Measurements from ENCODE around the gene SH3GL3.

DNA sequence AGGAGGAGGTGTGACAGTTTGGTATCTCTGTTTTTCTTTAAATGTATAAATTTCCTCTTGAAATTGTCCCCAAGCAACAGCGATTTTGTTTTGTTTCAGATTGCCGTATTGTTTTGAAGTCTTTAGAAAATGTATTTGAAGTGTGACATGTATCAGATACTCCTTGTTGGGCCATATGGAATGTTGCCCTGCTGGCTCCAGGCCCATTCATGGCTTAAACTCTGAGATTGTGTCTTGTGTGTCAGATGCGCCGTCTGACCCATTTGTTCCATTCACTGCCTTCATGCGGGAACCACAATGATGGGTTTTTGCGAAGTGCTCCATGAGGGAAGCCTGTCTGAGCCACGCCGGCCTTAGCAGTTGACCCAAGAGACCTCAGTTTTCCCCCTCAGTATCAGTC is 131.6 kb downstream of the SH3GL3 start:
- TF ChIP-seq, protein P1, sequence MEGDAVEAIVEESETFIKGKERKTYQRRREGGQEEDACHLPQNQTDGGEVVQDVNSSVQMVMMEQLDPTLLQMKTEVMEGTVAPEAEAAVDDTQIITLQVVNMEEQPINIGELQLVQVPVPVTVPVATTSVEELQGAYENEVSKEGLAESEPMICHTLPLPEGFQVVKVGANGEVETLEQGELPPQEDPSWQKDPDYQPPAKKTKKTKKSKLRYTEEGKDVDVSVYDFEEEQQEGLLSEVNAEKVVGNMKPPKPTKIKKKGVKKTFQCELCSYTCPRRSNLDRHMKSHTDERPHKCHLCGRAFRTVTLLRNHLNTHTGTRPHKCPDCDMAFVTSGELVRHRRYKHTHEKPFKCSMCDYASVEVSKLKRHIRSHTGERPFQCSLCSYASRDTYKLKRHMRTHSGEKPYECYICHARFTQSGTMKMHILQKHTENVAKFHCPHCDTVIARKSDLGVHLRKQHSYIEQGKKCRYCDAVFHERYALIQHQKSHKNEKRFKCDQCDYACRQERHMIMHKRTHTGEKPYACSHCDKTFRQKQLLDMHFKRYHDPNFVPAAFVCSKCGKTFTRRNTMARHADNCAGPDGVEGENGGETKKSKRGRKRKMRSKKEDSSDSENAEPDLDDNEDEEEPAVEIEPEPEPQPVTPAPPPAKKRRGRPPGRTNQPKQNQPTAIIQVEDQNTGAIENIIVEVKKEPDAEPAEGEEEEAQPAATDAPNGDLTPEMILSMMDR (conservative IDR thresholded peaks at IDR 0.05 in 1 of 2, IDR thresholded peaks at IDR 0.05 in 1 of 2; ENCODE audit: extremely low read depth in 1 of 2, insufficient read depth in 1 of 2, low read depth in 1 of 2, low read length in 2 of 2), result no peak
- no peak for TF ChIP-seq EZH2 (IDR thresholded peaks at IDR 0.05; ENCODE audit: borderline replicate concordance, low read length)

Data from mammary epithelial cell (primary cell).